MCF 10A (cell line): ENCODE data around the gene TSTD1. TPM values are rescaled to one million over a fixed set of nuclear protein-coding genes. Genes with fewer than 3 reads are reported as not detected.

ENCODE experiments used
- BruUV-seq: library from RNA; stranded (reverse); fragments of 400-500 nt; replicated peaks from 2 replicates; lab custom pipeline; 2021; lab: Mats Ljungman, UMichigan
- CTCF ChIA-PET: fragments of 300-600 bp; sonication (Branson Sonifier 250); formaldehyde crosslinking; extraction: SDS; loops from one replicate; lab custom pipeline; 2021; ENCODE audit warnings: antibody characterized with exemption, inconsistent platforms; lab: Yijun Ruan, JAX
- POLR2A ChIA-PET: fragments of 300-600, 350-650 bp; sonication (Branson Sonifier 250); formaldehyde crosslinking; extraction: SDS; loops from one replicate; lab custom pipeline; 2020; ENCODE audit warnings: antibody characterized with exemption, inconsistent platforms; lab: Yijun Ruan, JAX
- DNase-seq: peaks from one replicate; pipeline ENCODE4 v3.0.0-alpha.2; 2018; ENCODE audit not compliant: unreplicated experiment
- H3K27ac Mint-ChIP-seq: one replicate; pipeline ENCODE4 v1.8.0; 2022; ENCODE audit warnings: mild to moderate bottlenecking, low read depth, mixed read lengths; ENCODE audit not compliant: unreplicated experiment
- H3K27me3 Mint-ChIP-seq: one replicate; pipeline ENCODE4 v1.8.0; 2022; ENCODE audit warnings: mixed read lengths; ENCODE audit not compliant: insufficient read depth, unreplicated experiment
- H3K36me3 Mint-ChIP-seq: one replicate; pipeline ENCODE4 v1.8.0; 2022; ENCODE audit warnings: mild to moderate bottlenecking, moderate library complexity, mixed read lengths; ENCODE audit not compliant: insufficient read depth, unreplicated experiment
- H3K4me1 Mint-ChIP-seq: one replicate; pipeline ENCODE4 v1.8.0; 2022; ENCODE audit warnings: mixed read lengths; ENCODE audit not compliant: insufficient read depth, unreplicated experiment
- H3K4me3 Mint-ChIP-seq: one replicate; pipeline ENCODE4 v1.8.0; 2022; ENCODE audit warnings: mild to moderate bottlenecking, moderate library complexity, mixed read lengths; ENCODE audit not compliant: unreplicated experiment
- H3K9me3 Mint-ChIP-seq: one replicate; pipeline ENCODE4 v1.8.0; 2022; ENCODE audit warnings: mixed read lengths; ENCODE audit not compliant: unreplicated experiment
- CTCF ChIP-seq: fragments of 200-600 bp; IDR thresholded peaks from one replicate; pipeline ENCODE4 v1.8.0; 2022; ENCODE audit warnings: antibody characterized with exemption, mild to moderate bottlenecking; ENCODE audit not compliant: unreplicated experiment
- intact Hi-C: fragments of 100-400 bp; cut with micrococcal nuclease; formaldehyde crosslinking; loops from 2 replicates; pipeline ENCODE4 v1.14.1; 2022
- total RNA-seq: library from RNA; stranded (reverse); gene quantifications from 2 replicates; pipeline ENCODE4 v1.2.3, GENCODE V29; 2022

The TSTD1 gene
- total RNA-seq, 1 experiment from 2014 or later = 35.2 TPM

GRCh38 chr1:161061419-161061818 is 22.7 kb upstream of the TSTD1 start:
- intact Hi-C loops = no loop called here
- H3K27me3 Mint-ChIP-seq = no peaks in the 10 kb centered on the region
- no peaks in the 10 kb centered on the region for H3K36me3 Mint-ChIP-seq
- BruUV-seq = no TSS peak
- ChIA-PET POLR2A (interaction anchor here (1.5 to 6.3 kb wide), 2 partner anchors 12 to 15 kb away, joined by 5 to 37 read pairs; partner anchors contain the start of gene USF1), CTCF (interaction anchor here (0.6 to 2.1 kb wide), 9 partner anchors 10 to 336 kb away, joined by 3 to 8 read pairs (median 4); partner anchors contain the start of gene USF1)
- no peak overlapping the region for H3K4me3 Mint-ChIP-seq
- H3K27ac Mint-ChIP-seq = no peak overlapping the region
- H3K9me3 Mint-ChIP-seq = no peaks in the 10 kb centered on the region
- no peaks in the 10 kb centered on the region for H3K4me1 Mint-ChIP-seq
- no peak for TF ChIP-seq CTCF
- no peak for DNase-seq

- CTCF ChIA-PET = interaction anchor here (0.6 to 2.0 kb wide), 7 partner anchors 11 to 249 kb away, joined by 3 to 8 read pairs (median 5); no protein-coding TSS in a partner anchor
- BruUV-seq = no TSS peak
- TF ChIP-seq CTCF = no peak
- Mint-ChIP-seq H3K9me3 (no peaks in the 10 kb centered on the region), H3K4me1 (no peaks in the 10 kb centered on the region), H3K4me3 (no peak overlapping the region), H3K27me3 (no peaks in the 10 kb centered on the region), H3K36me3 (no peaks in the 10 kb centered on the region), H3K27ac (no peak overlapping the region)
- intact Hi-C loops = no loop called here
- no peak for DNase-seq
- POLR2A ChIA-PET = interaction anchor here (6.3 kb wide), 1 partner anchor 13 kb away, joined by 37 read pairs; the partner anchor contains the start of gene USF1
Measured at GRCh38 chr1:161059293-161059692, 20.5 kb upstream of the TSTD1 start.

- BruUV-seq = no TSS peak
- Mint-ChIP-seq H3K36me3 (no peaks in the 10 kb centered on the region), H3K9me3 (no peaks in the 10 kb centered on the region), H3K27ac (no peak overlapping the region), H3K27me3 (no peaks in the 10 kb centered on the region), H3K4me1 (no peaks in the 10 kb centered on the region), H3K4me3 (no peak overlapping the region)
- TF ChIP-seq CTCF = no peak
- POLR2A ChIA-PET = interaction anchor here (1.2 to 2.5 kb wide), 3 partner anchors 9 to 19 kb away, joined by 3 to 20 read pairs (median 7); partner anchors contain the start of gene USF1
- CTCF ChIA-PET = interaction anchor here (0.6 to 1.8 kb wide), 5 partner anchors 9 to 379 kb away, joined by 3 to 5 read pairs (median 3); partner anchors contain the start of gene USF1
- intact Hi-C loops = no loop called here
- no peak for DNase-seq
Measured at GRCh38 chr1:161054805-161055204, 16.0 kb upstream of the TSTD1 start.

- Mint-ChIP-seq H3K9me3 (no peaks in the 10 kb centered on the region), H3K4me1 (no peaks in the 10 kb centered on the region), H3K27me3 (no peaks in the 10 kb centered on the region), H3K27ac (no peak overlapping the region), H3K4me3 (no peak overlapping the region), H3K36me3 (no peaks in the 10 kb centered on the region)
- CTCF ChIA-PET = interaction anchor here (0.5 to 1.8 kb wide), 4 partner anchors 8 to 95 kb away, joined by 3 to 5 read pairs (median 4); partner anchors contain the start of gene USF1
- no peak for TF ChIP-seq CTCF
- BruUV-seq = no TSS peak
- intact Hi-C loops = no loop called here
- POLR2A ChIA-PET = interaction anchor here (1.2 to 2.5 kb wide), 4 partner anchors 9 to 33 kb away, joined by 3 to 20 read pairs (median 6); partner anchors contain the start of genes F11R and USF1
- DNase-seq = no peak
Measured at GRCh38 chr1:161054232-161054631, 15.5 kb upstream of the TSTD1 start.
